Activated naive CD4-positive, alpha-beta T cell treated with anti-CD3 and anti-CD28 coated beads, Interleukin-2, amount 50 U/mL, for 24 hours (primary cell): ENCODE data around the gene NAP1L3.

Source experiments
- H3K27ac Mint-ChIP-seq: one replicate; pipeline ENCODE4 v1.8.0; 2021; ENCODE audit warnings: mild to moderate bottlenecking, mixed read lengths
- H3K27me3 Mint-ChIP-seq: one replicate; pipeline ENCODE4 v1.8.0; 2021; ENCODE audit warnings: mixed read lengths
- H3K36me3 Mint-ChIP-seq: one replicate; pipeline ENCODE4 v1.8.0; 2021; ENCODE audit warnings: mixed read lengths
- H3K4me1 Mint-ChIP-seq: one replicate; pipeline ENCODE4 v1.8.0; 2021; ENCODE audit warnings: mixed read lengths
- H3K4me3 Mint-ChIP-seq: one replicate; pipeline ENCODE4 v1.8.0; 2021; ENCODE audit warnings: mild to moderate bottlenecking, mixed read lengths
- H3K9me3 Mint-ChIP-seq: one replicate; pipeline ENCODE4 v1.8.0; 2021; ENCODE audit warnings: mixed read lengths

The NAP1L3 gene, protein sequence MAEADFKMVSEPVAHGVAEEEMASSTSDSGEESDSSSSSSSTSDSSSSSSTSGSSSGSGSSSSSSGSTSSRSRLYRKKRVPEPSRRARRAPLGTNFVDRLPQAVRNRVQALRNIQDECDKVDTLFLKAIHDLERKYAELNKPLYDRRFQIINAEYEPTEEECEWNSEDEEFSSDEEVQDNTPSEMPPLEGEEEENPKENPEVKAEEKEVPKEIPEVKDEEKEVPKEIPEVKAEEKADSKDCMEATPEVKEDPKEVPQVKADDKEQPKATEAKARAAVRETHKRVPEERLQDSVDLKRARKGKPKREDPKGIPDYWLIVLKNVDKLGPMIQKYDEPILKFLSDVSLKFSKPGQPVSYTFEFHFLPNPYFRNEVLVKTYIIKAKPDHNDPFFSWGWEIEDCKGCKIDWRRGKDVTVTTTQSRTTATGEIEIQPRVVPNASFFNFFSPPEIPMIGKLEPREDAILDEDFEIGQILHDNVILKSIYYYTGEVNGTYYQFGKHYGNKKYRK

DNA sequence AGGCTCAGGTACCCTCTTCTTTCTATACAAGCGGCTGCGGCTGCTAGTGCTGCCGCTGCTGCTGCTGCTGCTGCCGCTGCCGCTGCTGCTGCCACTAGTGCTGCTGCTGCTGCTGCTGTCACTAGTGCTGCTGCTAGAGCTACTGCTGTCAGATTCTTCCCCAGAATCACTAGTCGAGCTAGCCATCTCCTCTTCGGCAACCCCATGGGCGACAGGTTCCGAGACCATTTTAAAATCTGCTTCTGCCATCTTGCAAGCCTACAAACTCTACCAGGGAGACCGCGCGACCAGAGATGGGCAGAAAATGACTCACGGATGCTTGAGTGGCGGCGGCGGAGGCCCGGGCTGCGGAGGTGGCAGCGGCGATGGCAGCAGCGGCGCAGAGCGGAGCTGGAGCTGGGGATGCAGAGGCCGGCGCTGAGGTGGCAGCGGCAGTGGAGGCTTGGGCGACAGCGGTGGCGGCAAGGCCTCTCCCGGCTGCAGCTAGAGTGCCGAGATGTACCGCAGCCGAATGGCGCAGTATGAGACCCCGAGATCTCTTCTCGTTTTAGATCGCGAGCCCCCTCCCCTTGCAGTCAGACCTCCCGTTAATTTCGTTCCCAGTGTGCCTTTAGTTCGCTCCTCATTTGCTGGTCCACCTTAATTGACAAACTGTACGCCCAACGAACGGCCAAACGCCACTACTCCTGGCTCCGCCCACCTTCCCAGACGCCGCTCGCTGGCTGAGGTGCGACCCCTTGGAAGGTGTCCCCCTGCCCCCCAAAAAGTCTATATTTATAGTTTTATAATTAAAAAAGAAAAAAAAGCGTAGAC is at the start of gene NAP1L3:
Gene NAP1L3, minus strand, starts transcription at position 523 of the 813 bp plus-strand sequence. Its CDS starts 274 bp downstream, at position 249.
- Mint-ChIP-seq H3K27ac (peak within 1 kb of the TSS; percentile 95), H3K4me1 (peaks cover 16% of the 10 kb centered on the region), H3K36me3 (no peaks in the 10 kb centered on the region), H3K27me3 (no peaks in the 10 kb centered on the region), H3K9me3 (no peaks in the 10 kb centered on the region), H3K4me3 (peak within 1 kb of the TSS; percentile 96)

DNA sequence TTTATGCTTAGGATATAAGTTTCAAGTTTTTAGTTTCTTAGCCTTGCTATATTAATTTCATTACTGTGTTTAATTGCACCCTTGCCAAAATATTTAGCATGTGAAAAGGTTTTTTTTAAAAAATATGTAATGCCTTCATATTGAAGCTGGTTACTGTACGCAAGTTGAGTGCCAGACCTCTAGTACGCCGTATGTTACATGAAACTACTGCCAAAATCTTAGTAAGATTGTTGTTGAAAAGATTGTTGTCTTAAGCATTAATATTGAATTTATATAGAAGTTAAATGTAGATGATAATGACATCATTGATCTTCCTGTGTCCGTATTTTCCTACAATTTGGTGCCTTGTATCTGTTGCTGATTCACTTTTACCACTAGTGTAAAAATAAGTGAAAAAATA is 37.7 kb upstream of the NAP1L3 start:
- peaks cover 4% of the 10 kb centered on the region for H3K9me3 Mint-ChIP-seq
- no peak overlapping the region for H3K4me3 Mint-ChIP-seq
- no peaks in the 10 kb centered on the region for H3K36me3 Mint-ChIP-seq
- H3K27ac Mint-ChIP-seq = no peak overlapping the region
- H3K4me1 Mint-ChIP-seq = no peaks in the 10 kb centered on the region
- no peaks in the 10 kb centered on the region for H3K27me3 Mint-ChIP-seq

DNA sequence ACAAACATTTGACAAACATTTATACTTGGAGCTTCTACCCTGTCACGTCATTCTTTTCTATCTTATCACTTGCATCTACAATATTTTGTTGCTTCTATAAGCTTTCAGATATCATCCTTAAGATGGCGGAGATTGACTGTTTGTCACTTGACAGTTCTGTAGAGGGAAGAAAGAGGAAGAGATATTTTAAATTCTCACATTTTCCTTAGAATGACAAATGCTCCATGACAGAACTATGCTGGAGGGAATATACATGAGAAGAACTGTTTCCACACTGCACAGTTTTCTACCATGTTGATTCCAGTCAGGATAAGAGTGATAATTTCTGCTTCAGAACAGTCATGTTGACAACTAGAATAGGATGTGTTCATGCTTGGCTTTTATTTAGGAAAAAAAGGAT is 30.3 kb upstream of the NAP1L3 start:
- Mint-ChIP-seq H3K27me3 (no peaks in the 10 kb centered on the region), H3K9me3 (no peaks in the 10 kb centered on the region), H3K4me3 (no peak overlapping the region), H3K4me1 (no peaks in the 10 kb centered on the region), H3K27ac (no peak overlapping the region), H3K36me3 (no peaks in the 10 kb centered on the region)

DNA sequence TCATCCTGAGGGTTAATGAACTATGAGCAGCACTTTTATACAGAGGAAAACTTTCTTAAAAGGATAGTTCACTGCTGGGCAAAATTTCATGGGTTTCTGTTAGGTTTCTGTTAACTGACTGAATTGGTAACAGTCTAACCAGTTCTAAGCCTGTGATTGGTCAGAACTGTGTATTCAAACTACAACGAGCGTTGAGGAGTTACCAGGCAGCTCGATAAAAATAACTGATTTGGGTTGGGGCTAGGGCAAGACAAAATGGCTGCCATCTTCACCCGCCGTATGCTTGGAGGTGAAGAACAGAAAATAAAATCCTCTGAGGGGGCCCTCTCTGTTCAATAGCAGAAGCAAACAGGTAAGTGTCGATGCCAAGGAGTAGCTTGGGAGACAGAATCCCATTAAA is 22.6 kb upstream of the NAP1L3 start:
- Mint-ChIP-seq H3K4me1 (no peaks in the 10 kb centered on the region), H3K4me3 (no peak overlapping the region), H3K9me3 (no peaks in the 10 kb centered on the region), H3K36me3 (no peaks in the 10 kb centered on the region), H3K27ac (no peak overlapping the region), H3K27me3 (peaks cover 1% of the 10 kb centered on the region)

DNA sequence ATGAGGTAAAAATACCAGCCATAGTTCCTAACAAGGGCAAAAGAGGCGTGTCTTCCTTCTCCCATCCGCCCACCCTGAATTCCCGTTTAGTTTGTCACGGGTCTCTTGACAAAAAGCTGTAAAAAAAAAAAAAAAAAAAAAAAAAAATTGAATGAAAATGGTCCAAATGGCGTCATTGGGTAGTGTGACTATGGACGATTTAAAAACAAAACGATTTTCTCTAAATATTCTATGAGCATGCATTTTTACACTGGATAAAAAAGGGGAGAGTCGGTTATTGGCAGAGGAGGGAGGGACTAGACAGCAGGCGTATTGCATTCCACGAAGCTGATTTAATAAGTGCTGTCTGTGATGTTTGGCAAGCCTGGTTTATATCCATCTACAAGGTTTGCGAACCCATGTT is 492 bp upstream of the NAP1L3 start, which contains the start of gene FAM133A:
Gene FAM133A, plus strand, starts transcription at position 338 of the 403 bp plus-strand sequence. CDS start 35,214 bp downstream, outside the sequence.
- Mint-ChIP-seq H3K9me3 (no peaks in the 10 kb centered on the region), H3K27me3 (no peaks in the 10 kb centered on the region), H3K4me3 (peak within 1 kb of the TSS; percentile 96), H3K36me3 (no peaks in the 10 kb centered on the region), H3K27ac (peak within 1 kb of the TSS; percentile 95), H3K4me1 (peaks cover 16% of the 10 kb centered on the region)

DNA sequence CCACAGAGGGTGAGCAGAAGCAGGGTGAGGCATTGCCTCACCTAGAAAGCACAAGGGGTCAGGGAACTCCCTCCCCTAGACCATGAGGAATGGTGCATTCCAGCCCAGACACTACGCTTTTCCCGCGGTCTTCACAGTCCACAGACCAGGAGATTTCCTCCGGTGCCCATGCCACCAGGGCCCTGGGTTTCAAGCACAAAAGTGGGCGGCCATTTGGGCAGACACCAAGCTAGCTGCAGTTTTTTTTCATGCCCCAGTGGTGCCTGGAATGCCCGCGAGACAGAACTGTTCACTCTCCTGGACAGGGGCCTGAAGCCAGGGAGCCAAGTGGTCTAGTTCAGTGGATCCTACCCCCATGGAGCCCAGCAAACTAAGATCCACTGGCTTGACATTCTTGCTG is 12.8 kb downstream of the NAP1L3 start:
- Mint-ChIP-seq H3K9me3 (no peaks in the 10 kb centered on the region), H3K4me3 (no peak overlapping the region), H3K27ac (no peak overlapping the region), H3K27me3 (no peaks in the 10 kb centered on the region), H3K36me3 (no peaks in the 10 kb centered on the region), H3K4me1 (no peaks in the 10 kb centered on the region)

DNA sequence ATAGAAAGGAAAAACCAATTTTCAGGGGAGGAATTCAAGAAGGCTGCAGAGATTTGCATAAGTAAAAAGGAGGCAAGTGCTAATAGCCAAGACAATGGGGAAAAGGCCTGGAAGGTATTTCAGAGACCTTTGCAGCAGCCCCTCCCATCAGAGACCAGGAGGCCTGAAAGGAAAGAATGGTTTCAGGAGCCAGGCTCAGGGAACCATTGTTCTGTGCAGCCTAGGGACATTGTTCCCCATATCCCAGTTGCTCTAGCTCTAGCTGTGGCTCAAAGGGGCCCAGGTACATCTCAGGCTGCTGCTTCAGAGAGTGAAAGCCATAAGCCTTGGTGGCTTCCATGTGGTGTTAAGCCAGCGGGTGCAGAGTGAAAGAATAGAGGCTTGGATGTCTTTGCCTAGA is 24.0 kb downstream of the NAP1L3 start:
- Mint-ChIP-seq H3K27me3 (no peaks in the 10 kb centered on the region), H3K4me3 (no peak overlapping the region), H3K27ac (no peak overlapping the region), H3K9me3 (no peaks in the 10 kb centered on the region), H3K4me1 (no peaks in the 10 kb centered on the region), H3K36me3 (no peaks in the 10 kb centered on the region)

DNA sequence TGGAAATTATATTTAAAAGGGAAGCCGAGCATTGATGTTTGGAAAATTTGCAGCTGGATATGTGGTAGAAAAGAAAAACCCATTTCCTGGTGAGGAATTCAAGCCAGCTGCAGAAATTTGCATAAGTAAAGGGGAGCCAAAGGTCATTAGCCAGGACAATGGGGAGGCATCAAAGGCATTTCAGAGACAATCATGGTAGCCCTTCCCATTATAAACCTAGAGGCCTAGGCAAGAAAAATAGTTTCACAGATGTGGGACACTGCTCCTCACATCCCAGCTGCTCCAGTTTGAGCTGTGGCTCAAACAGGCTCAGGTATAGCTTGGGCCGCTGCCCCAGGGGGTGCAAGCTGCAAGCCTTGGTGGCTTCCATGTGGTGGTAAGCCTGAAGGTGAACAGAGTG is 35.8 kb downstream of the NAP1L3 start:
- H3K36me3 Mint-ChIP-seq = no peaks in the 10 kb centered on the region

More for the DNA sequence above, 35.8 kb downstream of the NAP1L3 start:
- Mint-ChIP-seq H3K4me1 (no peaks in the 10 kb centered on the region), H3K27me3 (peaks cover 2% of the 10 kb centered on the region), H3K4me3 (no peak overlapping the region), H3K9me3 (no peaks in the 10 kb centered on the region), H3K27ac (no peak overlapping the region)
